NOMO-1 treated with dmso at 0.1 percent for 144 hours (cell line): ENCODE results near the gene GALC.

ENCODE experiments used
- DNase-seq: peaks from one replicate; lab custom pipeline; 2025; ENCODE audit not compliant: unreplicated experiment; lab: John Stamatoyannopoulos, UW

Gene GALC

GRCh38 chr14:88007608-88008007 lies 14.6 kb upstream of the GALC start:
- DNase-seq: no peak

DNA sequence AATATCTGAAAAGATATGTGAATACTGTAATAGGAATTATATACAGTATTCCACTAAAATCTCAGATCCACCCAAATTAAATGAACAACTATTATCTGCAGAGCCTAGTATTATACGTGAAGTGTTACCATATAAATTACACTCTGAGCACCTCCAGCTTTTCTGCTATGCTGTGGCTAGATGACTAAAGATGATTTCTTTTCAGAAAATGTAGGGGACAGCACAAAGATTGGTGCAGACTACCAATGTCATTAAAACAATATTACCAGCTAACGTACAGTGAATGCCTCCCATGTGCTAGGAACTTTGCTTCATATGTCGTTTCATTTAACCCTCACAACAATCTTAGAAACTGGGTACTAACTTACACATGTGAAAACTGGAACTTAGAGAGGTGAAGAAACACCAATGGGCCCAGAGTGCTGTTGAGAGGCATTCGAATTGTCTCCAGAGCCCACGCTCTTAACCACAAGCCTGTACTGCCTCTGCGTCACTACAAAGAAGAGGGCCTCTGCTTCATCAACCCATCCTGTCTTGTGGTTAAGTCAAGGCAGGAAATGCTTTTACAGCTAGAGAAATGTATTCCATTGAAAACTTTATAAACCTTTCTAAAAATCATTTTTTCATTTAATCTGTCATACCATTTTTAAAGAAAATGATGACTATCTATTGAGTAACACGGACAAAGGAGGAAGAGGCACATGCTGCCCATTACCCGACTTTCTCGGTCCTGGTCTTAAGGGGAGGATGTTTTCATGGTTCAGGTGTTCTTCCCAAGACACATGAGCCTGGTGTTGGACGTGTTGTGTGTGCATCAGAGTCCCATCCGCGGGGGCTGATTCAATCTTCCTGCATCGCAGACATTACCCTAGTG lies 13.2 kb upstream of the GALC start:
- peak; percentile 78 for DNase-seq

- DNase-seq: peak; percentile 78
These were observed 12.1 kb upstream of the GALC start, which contains the start of gene GPR65 for GRCh38 chr14:88005050-88005481. GPR65 (plus strand) TSS chr14:88005135; CDS start chr14:88010848, 5,713 bp downstream.

DNA sequence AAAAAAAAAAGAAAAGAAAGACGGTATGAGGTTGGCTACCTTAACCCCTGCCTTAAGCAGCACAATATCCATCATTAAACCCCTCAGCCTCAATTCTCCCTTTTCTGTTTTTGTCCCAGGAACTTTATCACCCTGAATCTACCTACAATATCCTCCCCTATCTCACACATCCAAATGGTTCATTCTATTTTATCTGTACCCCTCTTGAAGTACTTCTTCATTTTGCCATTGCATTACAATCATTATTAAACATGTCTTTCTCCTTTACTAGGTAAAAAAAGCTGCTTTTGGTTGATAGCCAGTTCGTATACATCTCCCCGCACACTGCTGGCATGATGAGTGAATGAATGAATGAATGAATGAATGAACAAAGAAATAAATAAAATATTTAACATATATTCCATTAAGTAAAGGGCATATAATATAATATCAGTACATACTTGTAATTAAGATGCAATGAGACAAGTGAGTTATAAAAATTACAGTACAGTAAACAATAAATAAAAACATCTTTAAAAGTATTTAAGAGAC lies 11.6 kb upstream of the GALC start:
- DNase-seq: no peak

- DNase-seq: no peak
These were observed 10.4 kb upstream of the GALC start for GRCh38 chr14:88003425-88003824.

DNA sequence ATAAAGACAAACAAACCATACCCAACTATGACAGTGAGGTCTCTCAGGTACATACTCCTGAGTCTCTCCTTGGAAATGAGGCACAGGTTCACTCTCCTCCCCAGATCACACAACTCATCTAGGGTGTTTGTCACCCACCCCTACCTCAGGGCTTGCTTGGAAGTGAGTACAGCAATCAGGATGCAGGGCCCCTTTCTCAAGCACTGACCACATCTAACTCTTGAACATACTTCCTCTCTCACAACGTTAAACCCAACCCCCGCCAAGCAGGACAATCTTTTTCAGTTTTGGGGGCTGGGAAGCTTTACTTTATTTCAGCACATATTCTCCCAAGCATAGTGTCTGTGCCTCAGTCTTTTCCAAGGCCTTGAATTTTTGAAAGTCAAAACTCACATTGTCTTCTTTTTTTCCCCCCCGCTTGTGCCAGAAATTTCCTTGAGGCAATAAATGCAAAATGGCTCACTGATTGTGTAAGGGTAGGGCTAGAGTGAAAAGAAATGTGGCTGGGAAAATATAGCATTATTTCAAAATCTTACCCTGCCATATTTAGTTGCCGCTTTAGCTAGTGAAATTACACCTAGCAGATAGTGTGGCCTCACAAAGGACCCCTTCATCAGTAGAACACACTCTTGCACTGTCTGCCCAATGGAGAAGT lies 9.6 kb upstream of the GALC start:
- DNase-seq: peak; percentile 87

DNA sequence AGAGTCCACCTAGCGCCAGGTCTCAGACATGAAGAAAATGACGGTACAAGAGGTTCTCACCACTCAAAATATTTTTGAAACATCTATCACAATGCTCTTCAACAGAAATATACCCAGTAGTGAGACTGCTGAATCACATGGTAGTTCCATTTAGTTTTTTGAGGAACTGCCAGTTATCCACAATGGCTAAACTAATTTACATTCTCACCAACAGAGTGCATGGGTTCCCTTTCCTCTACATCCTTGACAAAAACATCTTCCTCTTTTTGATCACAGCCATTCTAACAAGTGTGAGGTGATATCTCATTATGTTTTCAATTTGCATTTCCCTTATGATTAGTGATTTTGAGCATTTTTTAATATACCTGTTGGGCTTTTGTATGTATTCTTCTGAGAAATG lies 6.3 kb upstream of the GALC start:
- peak; percentile 43 for DNase-seq

GRCh38 chr14:87998482-87998881 lies 5.5 kb upstream of the GALC start:
- DNase-seq: no peak

- DNase-seq: no peak
These were observed 3.3 kb upstream of the GALC start for GRCh38 chr14:87996291-87996592.

GRCh38 chr14:87995500-87996290 lies 2.7 kb upstream of the GALC start:
- no peak for DNase-seq

- no peak for DNase-seq
These were observed 2.0 kb upstream of the GALC start for GRCh38 chr14:87994974-87995373.

- no peak for DNase-seq
These were observed 650 bp downstream of the GALC start for GRCh38 chr14:87992346-87992717.

DNA sequence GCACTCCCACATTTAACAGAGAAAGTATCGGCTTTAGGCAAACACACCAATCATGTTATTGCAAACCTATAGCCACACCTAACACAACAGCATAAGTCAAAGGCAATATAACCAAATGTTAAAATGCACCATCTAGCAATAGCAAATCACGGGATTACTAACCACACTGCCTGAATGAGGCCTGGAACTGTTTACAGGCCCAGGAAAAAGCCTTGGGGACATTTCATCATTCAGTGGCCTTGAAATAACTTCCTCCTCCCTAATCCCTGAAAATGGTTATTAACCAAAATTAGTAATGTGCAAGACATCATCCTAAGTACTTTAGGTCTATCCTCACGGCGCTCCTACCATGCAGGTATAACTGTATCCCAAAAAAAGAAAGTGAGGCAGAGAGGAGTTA lies 2.3 kb downstream of the GALC start:
- no peak for DNase-seq

GRCh38 chr14:87989956-87990299 lies 3.1 kb downstream of the GALC start:
- no peak for DNase-seq

- no peak for DNase-seq
These were observed 3.6 kb downstream of the GALC start for GRCh38 chr14:87989221-87989955.

DNA sequence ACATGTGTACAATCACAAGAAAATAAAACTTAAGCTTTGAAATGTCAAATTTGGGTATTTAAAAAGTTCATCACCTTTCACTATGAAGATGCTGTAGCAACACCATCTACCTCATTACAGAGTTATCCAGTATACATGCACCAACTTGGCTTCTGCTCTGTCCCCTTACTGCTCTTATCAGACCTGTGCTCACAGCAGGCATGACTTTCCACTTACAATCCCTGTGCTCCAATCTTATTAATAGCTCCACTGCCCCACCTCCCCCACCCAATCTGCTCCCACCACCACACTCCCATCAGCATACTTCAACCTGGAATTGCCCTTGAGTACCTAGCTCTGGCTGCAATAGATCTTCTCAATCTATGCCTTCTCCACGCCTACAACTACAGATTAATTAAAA lies 13.3 kb downstream of the GALC start:
- DNase-seq: no peak

DNA sequence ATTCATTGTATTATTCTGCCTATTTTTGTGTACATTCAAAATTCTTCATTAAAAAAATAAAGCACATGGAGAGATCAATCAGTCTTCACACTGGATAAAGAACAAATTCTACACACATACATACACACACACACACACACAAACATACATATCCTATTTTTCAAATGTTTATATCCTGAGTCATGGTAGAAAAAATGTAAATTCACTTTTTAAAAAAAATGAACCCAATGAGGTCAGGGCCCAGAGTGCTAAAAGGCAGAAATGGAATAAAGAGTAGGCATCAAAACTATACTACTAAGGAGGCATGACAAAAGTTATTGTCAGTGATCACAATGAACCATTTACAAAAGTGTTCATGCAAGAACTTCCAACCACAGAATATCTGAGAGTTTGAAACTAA lies 17.3 kb downstream of the GALC start:
- DNase-seq: no peak

DNA sequence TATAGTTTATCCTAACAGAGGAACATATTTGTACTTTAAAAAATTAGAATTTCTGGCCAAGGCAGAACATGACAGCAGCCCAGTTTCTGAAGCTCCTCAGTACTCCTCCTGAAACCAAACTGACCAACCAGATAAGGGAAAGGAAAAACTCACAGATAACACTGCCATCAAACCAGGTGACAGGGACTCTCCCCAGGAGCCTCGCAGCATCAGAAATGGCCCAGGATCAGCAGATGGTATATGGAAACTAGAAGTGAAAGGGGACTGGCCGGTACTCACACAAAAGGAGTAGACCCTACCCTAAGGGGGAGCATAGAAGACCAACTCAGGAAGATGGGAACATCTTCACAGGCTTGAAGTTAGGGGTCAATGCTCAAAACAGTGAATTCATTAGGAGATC lies 22.0 kb downstream of the GALC start:
- no peak for DNase-seq

DNA sequence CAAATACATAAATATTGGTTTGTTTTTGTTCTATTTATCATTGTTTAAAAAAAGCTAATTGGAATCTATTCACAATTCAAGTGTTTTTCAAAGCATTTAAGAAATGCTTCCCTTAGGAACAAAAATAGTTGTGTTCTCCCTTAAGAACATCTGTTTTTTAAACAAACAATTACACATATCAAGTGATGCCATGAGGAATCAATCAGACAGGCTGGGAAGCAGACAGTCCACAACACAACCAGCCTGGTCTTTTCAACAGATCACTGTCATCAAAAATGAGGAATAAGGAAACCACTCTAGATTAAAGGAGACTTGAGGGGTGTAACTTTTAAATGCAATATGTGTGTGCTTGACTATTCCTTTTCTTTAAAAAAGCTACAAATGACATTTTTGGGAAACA lies 25.5 kb downstream of the GALC start:
- DNase-seq: no peak

- no peak for DNase-seq
These were observed 26.2 kb downstream of the GALC start for GRCh38 chr14:87966816-87967215.

- no peak for DNase-seq
These were observed 31.7 kb downstream of the GALC start for GRCh38 chr14:87961246-87961645.
